GM23248 (cell line): ENCODE data around the gene TPK1.

Experiments used
- EZH2 ChIP-seq: fragments of 200-600 bp; sonication (generic); IDR thresholded peaks from 2 replicates; pipeline ENCODE4 v1.6.1; 2018; ENCODE audit warnings: antibody characterized with exemption, mild to moderate bottlenecking; ENCODE audit not compliant: insufficient read depth, poor library complexity, severe bottlenecking
- EZH2phosphoT487 ChIP-seq: fragments of 200-600 bp; sonication (generic); IDR thresholded peaks from 2 replicates; pipeline ENCODE4 v1.6.1; 2018; ENCODE audit warnings: antibody characterized with exemption, moderate library complexity, mild to moderate bottlenecking, low read depth; ENCODE audit not compliant: insufficient read depth

DNA sequence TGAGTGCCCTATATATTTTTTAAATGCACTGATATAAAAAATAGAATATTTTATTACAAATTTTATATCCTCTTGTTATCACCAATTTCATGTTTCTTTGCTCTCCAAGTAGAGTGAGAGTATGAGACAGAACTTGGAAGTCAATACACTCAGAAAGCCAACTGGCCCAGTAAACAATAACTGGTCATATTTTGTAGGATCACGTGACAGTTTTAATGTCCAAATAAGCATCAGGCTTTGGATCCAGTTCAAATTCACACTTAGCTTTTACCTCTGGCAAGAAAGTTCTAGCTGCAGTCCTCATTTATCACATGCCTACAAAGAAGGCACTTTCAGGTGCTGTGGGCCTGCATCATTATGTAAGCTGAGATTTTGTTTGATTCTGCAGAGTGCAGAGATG is 21.6 kb upstream of the TPK1 start:
- TF ChIP-seq EZH2 (no peak), EZH2phosphoT487 (no peak)
